Upper lobe of left lung (tissue), 6 donors: ENCODE data around the gene LRP1. TPM values are rescaled to one million over a fixed set of nuclear protein-coding genes. Genes with fewer than 3 reads are reported as not detected.

Experiments used
- ATAC-seq, 2 donors: fragments of 200-7000 bp; cut with Tn5 transposase; one replicate each; pipeline ENCODE4 v1.9.1; 2022; ENCODE audit warnings: mild to moderate bottlenecking in 2 of 2, moderate library complexity in 2 of 2; ENCODE audit not compliant: low FRiP score in 2 of 2
- DNase-seq, 2 donors: peaks; one replicate each; pipeline ENCODE4 v3.0.0-alpha.2; 2019 to 2020
- H3K27ac ChIP-seq, 4 donors: fragments of 200-600 bp; sonication (generic); one replicate each; pipeline ENCODE4 v1.5.1; 2016 to 2019
- H3K27me3 ChIP-seq, 4 donors: fragments of 200-600 bp; sonication (generic); one replicate each; pipeline ENCODE4 v1.5.1; 2017 to 2019
- H3K36me3 ChIP-seq, 4 donors: fragments of 200-600 bp; sonication (generic); one replicate each; pipeline ENCODE4 v1.5.1; 2016 to 2019
- H3K4me1 ChIP-seq, 4 donors: fragments of 200-600 bp; sonication (generic); one replicate each; pipeline ENCODE4 v1.5.1; 2018 to 2019
- H3K4me3 ChIP-seq, 4 donors: fragments of 200-600 bp; sonication (generic); one replicate each; pipeline ENCODE4 v1.5.1; 2017 to 2019; ENCODE audit warnings: mild to moderate bottlenecking in 2 of 4, moderate library complexity in 1 of 4
- H3K9me3 ChIP-seq, 4 donors: fragments of 200-600 bp; sonication (generic); one replicate each; pipeline ENCODE4 v1.5.1; 2018 to 2019
- EP300 ChIP-seq, 4 donors: sonication (generic); formaldehyde crosslinking; IDR thresholded peaks; one replicate each; pipeline ENCODE4 v1.5.1; 2017; ENCODE audit warnings: antibody characterized with exemption in 4 of 4, control low read depth in 2 of 4
- POLR2A ChIP-seq, 4 donors: fragments of 450-650 bp; IDR thresholded peaks; one replicate each; pipeline ENCODE4 v1.5.1; 2016 to 2017; ENCODE audit warnings: antibody characterized with exemption in 4 of 4, mild to moderate bottlenecking in 2 of 4
- POLR2AphosphoS5 ChIP-seq, 2 donors: sonication (generic); formaldehyde crosslinking; IDR thresholded peaks; one replicate each; pipeline ENCODE4 v1.5.1; 2017; ENCODE audit warnings: antibody characterized with exemption in 2 of 2
- WGBS, 2 donors: methylation state at CpG; one replicate each; pipeline ENCODE4 v1.1.5; 2017 to 2018; 5-methylcytosine and 5-hydroxymethylcytosine counted together
- total RNA-seq, 6 donors: library from RNA; depleted of rRNA in 4 of 6; stranded (reverse); fragments of >200 nt in 4 of 6; gene quantifications; one replicate each; pipeline versions ENCODE4 v1.1.0 to v1.2.1, GENCODE V29; 2016 to 2021
- TF ChIP-seq, protein P1 (sequence below), 6 experiments: fragments of 450-650 bp in 4 of 6; fragments of 200-600 bp in 2 of 6; sonication (generic) in 2 of 6; IDR thresholded peaks; one replicate each; pipeline ENCODE4 v1.5.1; 2016 to 2019; ENCODE audit warnings: antibody characterized with exemption in 6 of 6
- donor health status: DM: no; HTN: no; CAD: no; lungs with moderate emphysema.
- donor health status: DM: no; HTN: yes; CAD: no; lungs with severe emphysema.

LRP1 gene
- total RNA-seq, 6 donors from 2014 or later, result 137 to 504 (median 308) TPM

DNA sequence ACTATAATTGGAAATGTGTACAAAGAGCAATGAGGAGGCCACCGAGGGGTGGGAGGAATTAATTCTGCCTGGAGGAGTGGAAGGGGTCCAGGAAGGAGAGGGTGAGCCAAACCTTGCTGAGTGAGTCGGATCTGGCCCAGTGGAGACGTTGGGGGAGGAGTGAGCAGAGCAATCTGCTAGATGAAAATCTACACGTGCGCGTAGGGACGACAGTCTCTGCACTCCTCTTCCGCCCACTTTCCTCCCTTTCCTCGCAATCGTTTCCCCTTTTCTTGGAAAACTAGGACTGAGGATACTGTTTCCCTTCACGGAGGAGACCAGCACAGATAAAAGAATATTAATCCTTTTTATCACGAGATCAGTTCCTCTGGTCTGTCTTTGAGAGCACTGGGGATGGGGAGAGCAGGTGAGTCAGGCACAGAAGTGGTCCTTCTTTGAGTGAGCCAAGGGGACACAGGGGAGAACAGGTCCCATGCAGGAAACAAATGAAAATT is 42.2 kb upstream of the LRP1 start:
- TF ChIP-seq, protein P1, sequence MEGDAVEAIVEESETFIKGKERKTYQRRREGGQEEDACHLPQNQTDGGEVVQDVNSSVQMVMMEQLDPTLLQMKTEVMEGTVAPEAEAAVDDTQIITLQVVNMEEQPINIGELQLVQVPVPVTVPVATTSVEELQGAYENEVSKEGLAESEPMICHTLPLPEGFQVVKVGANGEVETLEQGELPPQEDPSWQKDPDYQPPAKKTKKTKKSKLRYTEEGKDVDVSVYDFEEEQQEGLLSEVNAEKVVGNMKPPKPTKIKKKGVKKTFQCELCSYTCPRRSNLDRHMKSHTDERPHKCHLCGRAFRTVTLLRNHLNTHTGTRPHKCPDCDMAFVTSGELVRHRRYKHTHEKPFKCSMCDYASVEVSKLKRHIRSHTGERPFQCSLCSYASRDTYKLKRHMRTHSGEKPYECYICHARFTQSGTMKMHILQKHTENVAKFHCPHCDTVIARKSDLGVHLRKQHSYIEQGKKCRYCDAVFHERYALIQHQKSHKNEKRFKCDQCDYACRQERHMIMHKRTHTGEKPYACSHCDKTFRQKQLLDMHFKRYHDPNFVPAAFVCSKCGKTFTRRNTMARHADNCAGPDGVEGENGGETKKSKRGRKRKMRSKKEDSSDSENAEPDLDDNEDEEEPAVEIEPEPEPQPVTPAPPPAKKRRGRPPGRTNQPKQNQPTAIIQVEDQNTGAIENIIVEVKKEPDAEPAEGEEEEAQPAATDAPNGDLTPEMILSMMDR (IDR thresholded peaks at IDR 0.05), result no peak
- TF ChIP-seq POLR2A (IDR thresholded peaks at IDR 0.05) (no peak), POLR2AphosphoS5 (IDR thresholded peaks at IDR 0.05) (peak; percentile 24 to 30), EP300 (IDR thresholded peaks at IDR 0.05) (no peak)
- H3K27ac ChIP-seq, result peak overlapping the region; percentile 97 to 100 (median 99)
- 9 to 11% methylated on average over 12 of the region's 12 CpGs for WGBS, 2 donors
- DNase-seq, result peak in 1 of 2 donors; percentile 45
- peaks cover 20 to 37% (median 26%) of the 10 kb centered on the region in 4 donors for H3K4me1 ChIP-seq
- no peaks in the 10 kb centered on the region for H3K9me3 ChIP-seq
- no peak for ATAC-seq
- no peaks in the 10 kb centered on the region for H3K27me3 ChIP-seq
- H3K36me3 ChIP-seq, result peaks cover 0 to under 1% (median 0%) of the 10 kb centered on the region in 4 donors
- peak overlapping the region in 3 of 4 donors; percentile 65 to 78 (median 77) for H3K4me3 ChIP-seq

GRCh38 chr12:57086493-57087009 is 41.7 kb upstream of the LRP1 start:
- 0% methylated on average over 14 of the region's 14 CpGs for WGBS, 2 donors
- peaks cover 25 to 42% (median 31%) of the 10 kb centered on the region in 4 donors for H3K4me1 ChIP-seq
- DNase-seq (peak; percentile 69 to 90), ATAC-seq (peak in 1 of 2 donors; percentile 28)
- peak overlapping the region; percentile 97 to 100 (median 99) for H3K27ac ChIP-seq
- peaks cover 1 to 6% (median 5%) of the 10 kb centered on the region in 4 donors for H3K36me3 ChIP-seq
- H3K27me3 ChIP-seq, result no peaks in the 10 kb centered on the region
- peak in 1 of 2 donors; percentile 2 for TF ChIP-seq POLR2AphosphoS5 (IDR thresholded peaks at IDR 0.05)
- TF ChIP-seq EP300 (IDR thresholded peaks at IDR 0.05), result no peak
- TF ChIP-seq, protein P1 (IDR thresholded peaks at IDR 0.05), result no peak
- TF ChIP-seq POLR2A (IDR thresholded peaks at IDR 0.05), result no peak
- H3K4me3 ChIP-seq, result peak overlapping the region; percentile 40 to 78 (median 71)
- H3K9me3 ChIP-seq, result no peaks in the 10 kb centered on the region

DNA sequence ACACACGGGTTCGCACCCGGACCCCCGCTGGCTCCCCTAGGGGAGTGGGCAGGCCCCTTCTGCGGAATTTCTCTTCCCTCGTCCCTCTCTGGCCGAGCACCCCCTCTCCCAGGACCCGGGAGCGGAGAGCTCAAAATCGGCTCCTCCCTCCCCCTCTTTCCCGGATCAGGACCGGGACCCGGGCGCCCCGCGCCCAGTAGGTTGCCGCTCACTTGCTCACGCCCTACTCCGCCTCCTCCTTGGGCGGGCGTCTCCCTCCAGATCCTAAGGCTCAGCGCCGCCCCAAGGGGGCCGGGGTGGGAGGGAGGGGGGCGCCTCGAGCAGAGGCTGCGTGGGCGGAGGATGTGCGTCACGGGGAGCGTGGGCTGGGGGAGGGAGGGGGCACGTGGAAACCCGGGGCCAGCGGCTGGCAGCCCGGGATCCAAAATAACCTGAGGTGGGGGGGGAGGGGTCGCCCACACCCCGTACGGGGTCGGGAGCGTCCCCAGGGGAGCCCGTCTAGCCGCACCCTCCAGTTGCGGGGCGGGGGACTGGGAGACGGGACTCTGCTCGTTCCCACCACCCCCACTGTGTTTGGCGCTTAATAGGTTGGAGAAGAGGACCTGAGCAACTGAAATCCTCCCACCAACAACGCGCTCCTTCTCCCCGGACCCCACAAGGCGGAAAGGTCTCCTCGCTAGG is 41.1 kb upstream of the LRP1 start:
- Histone ChIP-seq H3K36me3 (peaks cover 4 to 12% (median 11%) of the 10 kb centered on the region in 4 donors), H3K4me3 (peak overlapping the region; percentile 65 to 78 (median 73)), H3K27me3 (no peaks in the 10 kb centered on the region), H3K4me1 (peaks cover 30 to 48% (median 36%) of the 10 kb centered on the region in 4 donors), H3K9me3 (no peaks in the 10 kb centered on the region), H3K27ac (peak overlapping the region; percentile 97 to 100 (median 99))
- TF ChIP-seq, protein P1 (IDR thresholded peaks at IDR 0.05), result no peak
- TF ChIP-seq POLR2A (IDR thresholded peaks at IDR 0.05) (peak in 2 of 4 donors; percentile 46 to 79), POLR2AphosphoS5 (IDR thresholded peaks at IDR 0.05) (peak; percentile 72 to 89), EP300 (IDR thresholded peaks at IDR 0.05) (peak in 1 of 4 donors; percentile 1)
- DNase-seq (peak; percentile 94 to 97), ATAC-seq (peak; percentile 82 to 88)
- 0 to 1% methylated on average over 17 to 31 of the region's 52 CpGs for WGBS, 2 donors

- H3K27ac ChIP-seq, result peak overlapping the region; percentile 97 to 100 (median 99)
- peaks cover 33 to 55% (median 41%) of the 10 kb centered on the region in 4 donors for H3K4me1 ChIP-seq
- ATAC-seq (peak; percentile 76 to 88), DNase-seq (peak; percentile 93)
- H3K36me3 ChIP-seq, result peaks cover 10 to 18% (median 18%) of the 10 kb centered on the region in 4 donors
- WGBS, 2 donors, result 0 to 1% methylated on average over 7 to 37 of the region's 37 CpGs
- no peaks in the 10 kb centered on the region for H3K27me3 ChIP-seq
- peak overlapping the region; percentile 65 to 78 (median 73) for H3K4me3 ChIP-seq
- H3K9me3 ChIP-seq, result no peaks in the 10 kb centered on the region
- TF ChIP-seq, protein P1 (IDR thresholded peaks at IDR 0.05), result peak in 2 of 6 experiments; percentile 11 to 13
- TF ChIP-seq POLR2AphosphoS5 (IDR thresholded peaks at IDR 0.05) (peak; percentile 42 to 63), EP300 (IDR thresholded peaks at IDR 0.05) (peak in 1 of 4 donors; percentile 16), POLR2A (IDR thresholded peaks at IDR 0.05) (peak in 1 of 4 donors; percentile 20)
Measured at GRCh38 chr12:57087691-57088353, 40.5 kb upstream of the LRP1 start.
